Measurements from ENCODE around the gene ATP5MC2.
"Not testable (repeated sequence)": the region's sequence is repeated elsewhere in the genome, so short reads cannot be mapped to it uniquely, and the experiment has no call there.

Gene ATP5MC2

DNA sequence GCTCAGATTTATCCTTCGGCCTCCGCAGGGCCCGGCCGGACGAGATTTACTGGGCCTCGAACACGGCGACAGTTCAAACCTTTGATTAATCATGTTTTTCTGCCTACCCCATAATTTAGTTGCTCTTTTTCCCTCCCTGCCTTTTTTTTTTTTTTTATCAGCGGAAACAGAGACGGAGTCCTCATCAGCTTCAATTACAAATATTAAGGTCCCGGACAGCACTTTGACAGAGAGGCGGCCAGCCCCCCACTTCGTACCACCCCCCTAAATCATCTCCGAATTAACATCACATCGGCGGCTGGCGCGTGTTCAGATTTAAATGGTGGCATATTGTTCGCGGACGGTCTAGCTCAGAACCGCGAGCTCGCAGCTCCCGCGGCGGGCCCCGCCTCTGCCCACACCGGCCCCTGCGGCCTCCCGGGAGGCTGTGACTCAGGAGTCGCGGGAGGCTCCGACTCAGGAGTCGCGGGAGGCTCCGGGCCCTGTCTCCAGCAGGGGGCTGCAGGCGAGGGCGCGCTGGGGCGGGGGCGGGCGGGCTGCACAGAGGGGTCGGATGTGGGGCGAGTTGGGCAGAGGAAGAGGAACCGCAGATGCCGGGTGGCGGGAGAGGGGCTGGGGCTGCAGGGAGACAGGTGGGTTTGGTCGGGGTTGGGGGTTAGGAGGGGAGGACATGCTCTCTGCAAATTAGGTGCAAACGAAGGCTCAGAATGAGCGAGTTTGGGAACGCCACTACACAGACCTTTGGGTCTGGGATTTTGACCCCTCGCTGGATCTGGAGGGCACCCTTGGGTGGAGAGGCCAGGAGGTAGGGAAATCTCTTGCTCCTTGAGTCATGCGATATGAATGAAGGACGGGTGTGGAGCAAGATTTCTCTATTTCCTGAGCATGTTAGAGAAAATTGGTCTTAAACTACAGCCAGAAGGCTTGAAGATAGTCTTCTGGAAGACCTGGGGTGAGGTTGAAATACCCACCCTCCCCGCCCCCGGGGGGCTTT lies 19.6 kb upstream of the ATP5MC2 start:
- DNase-seq (ENCODE audit: low read depth in 3 of 3, low spot score in 1 of 3): peak in 1 of 3 donors; percentile 29

DNA sequence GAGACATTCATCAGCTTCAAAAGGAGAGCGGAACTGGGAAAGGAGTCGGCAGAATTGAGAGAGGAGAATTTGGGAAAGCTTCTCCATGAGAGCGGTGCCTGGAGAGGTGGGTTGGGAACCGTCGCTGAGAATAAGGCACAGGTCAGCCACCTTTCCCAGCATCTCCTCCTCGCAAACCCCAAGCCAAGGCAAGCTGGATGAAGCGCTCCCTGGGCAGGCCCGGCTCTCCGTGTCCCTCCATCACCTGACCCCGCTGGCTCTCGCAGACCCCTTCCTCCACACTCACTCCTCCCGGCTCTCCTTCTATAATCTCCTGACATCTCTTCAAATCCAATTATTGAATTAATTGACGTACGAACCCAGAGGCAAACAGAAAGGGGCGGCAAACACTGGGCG lies 18.9 kb upstream of the ATP5MC2 start:
- no peak for DNase-seq (ENCODE audit: low read depth in 3 of 3, low spot score in 1 of 3)

DNA sequence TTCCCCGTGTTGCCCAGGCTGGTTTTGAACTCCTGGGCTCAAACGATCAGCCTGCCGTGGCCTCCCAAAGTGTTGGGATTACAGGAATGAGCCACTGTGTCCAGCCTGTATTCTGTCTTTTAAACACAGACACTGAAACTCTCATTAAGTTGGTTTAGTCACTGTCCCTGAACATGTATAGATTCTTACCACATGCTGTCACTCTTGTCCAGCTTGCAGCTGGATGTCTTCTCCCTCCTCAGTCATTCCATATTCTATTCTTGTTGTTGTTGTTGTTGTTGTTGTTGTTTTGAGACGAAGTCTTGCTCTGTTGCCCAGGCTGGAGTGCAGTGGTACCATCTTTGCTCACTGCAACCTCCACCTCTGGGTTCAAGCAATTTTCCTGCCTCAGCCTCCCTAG lies 12.3 kb upstream of the ATP5MC2 start:
- DNase-seq (ENCODE audit: low read depth in 3 of 3, low spot score in 1 of 3): no peak

DNA sequence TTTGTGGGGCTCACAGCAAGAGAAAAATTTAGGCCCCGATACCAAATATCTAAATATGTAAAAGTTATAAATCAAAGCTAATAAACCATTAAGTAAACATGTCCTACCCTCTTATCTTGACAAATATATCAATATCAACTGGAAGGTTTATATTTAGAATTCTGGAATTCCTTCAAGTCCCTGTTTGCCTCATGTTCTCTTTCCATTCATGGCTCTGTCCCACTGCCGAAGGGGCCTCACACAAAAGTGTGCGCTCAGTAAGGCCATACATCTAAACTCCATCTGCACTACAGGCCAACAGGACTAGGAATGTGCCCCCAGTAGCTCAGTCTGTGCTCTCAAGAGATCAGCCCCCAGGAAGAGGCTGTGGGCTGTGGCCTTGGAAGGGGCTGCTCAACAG lies 10.6 kb upstream of the ATP5MC2 start:
- no peak for DNase-seq (ENCODE audit: low read depth in 3 of 3, low spot score in 1 of 3)

DNA sequence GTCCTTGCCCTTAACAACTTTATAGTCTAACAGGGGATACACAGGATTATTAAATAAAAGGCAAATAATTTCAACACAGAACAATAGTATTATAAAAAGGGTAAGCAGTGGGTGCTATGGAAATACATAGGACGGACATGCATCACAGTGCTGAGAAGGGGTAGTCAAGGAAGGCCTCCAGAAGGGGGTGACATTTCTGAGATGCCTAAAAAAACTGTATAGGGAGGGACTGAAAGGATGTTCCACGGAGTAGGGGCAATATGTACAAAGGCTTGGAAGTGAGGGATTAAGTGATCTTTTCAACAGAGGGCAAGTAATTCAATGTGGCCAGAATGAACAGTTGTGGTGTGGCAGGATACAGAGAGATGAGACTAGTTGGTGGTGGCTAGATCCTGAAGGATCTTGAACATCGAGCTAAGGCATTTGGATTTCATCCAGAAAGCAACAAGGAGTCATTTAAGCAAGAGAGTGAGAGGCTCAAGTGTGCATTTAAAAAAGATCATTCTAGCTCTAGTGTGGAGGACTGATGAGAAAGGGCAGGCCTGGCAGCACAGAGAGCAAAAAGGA lies 8.9 kb upstream of the ATP5MC2 start:
- no peak for DNase-seq (ENCODE audit: low read depth in 3 of 3, low spot score in 1 of 3)

DNA sequence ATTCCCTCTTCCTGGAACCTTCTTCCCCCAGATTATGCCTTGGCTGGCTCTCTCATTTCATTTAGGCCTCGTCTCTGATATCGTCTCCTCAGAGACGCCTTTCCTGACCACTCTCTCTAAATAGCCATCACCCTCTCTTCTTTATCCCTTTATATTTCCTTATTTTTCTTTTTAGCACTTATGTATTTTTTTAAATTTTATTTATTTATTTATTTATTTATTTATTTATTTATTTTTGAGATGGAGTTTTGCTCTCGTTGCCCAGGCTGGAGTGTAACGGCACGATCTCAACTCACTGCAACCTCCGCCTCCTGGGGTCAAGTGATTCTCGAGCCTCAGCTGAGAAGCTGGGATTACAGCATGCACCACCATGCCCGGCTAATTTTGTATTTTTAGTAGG lies 8.1 kb upstream of the ATP5MC2 start:
- DNase-seq (ENCODE audit: low read depth in 3 of 3, low spot score in 1 of 3): no peak

DNA sequence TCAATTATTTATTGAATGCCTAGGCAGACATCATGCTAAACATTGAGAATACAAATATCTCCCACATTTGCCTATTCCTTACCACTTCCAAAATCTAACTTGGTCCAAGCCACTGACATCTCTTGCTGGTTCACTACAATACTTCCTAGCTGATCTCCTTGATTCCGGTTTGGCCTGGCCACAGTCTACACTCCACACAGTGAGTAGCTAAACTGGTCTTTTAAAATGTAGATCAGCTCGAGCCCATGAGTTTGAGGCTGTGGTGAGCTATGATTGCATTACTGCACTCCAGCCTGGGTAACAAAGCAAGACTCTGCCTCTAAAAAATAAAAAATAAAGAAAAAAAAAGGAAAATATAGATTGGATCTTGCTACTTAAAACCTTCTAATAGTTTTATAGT lies 7.6 kb upstream of the ATP5MC2 start:
- DNase-seq (ENCODE audit: low read depth in 3 of 3, low spot score in 1 of 3): no peak

DNA sequence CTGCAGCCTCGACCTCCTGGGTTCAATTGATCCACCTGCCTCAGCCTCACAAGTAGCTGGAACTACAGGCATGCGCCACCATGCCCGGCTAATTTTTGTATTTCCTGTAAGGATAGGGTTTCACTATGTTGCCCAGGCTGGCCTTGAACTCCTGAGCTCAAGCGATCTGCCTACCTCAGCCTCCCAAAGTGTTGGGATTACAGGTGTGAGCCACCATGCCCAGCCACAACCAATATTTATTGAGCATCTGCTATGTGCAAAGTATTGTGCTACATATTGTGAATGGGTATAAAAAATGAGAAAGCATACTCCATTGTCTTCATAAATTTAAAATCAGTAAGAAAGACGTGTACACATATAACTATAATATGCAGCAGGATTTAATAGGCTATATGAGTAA lies 4.2 kb upstream of the ATP5MC2 start:
- DNase-seq (ENCODE audit: low read depth in 3 of 3, low spot score in 1 of 3): not testable (repeated sequence)

DNA sequence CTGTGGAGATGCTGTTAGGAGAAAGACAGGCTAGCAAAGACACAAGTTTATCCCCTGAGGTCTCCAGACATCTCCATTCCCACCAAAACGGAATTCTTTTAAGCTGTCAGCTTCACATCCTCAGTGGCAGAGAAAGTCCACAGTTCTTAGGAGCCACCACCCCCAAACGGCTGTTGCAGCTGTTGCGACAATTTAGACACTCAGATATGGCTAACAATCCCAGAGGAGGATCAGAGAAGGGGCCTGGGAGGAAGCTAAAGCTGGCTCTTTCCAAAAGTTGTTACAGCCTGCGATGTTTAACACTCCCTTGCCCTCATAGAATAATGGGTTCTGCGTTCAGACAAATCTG lies 1.9 kb upstream of the ATP5MC2 start:
- no peak for DNase-seq (ENCODE audit: low read depth in 3 of 3, low spot score in 1 of 3)

DNA sequence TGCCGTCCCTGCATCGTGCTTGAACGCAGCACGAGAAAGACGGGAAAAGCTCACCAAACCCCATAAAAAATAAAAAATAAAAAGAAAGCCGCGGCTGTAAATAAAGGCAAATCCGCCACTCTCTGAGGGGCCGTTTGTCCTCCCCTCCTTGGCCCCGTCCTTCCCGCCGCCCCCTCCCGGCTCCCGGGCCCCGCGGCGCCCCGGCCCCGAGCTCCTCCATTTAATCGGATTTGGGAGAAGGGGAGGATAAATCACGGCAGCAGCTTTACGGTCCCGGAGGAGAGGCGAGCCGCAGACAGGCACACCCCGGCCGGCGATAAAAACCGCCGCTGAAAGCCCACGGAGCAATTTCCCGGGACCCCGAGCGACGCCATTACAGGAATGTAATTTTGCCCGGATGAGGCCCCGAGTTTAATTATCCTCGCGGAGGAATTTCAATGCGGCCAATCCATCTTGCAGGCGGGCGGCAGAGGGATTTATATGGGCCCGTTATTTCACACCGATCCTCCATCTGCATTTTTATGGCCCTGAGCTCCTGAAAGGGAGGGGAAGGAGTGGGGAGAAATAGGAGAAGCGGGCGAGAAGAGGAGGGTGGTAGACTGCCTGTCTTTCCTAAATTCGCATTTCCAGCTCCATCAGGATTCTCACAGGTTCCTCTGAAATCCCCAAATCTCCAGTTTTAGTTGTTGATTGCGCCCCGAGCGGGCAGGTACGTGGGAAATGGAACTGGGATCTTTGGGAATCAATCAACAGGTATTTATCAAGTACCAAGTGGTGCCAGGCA lies 1.3 kb upstream of the ATP5MC2 start:
- DNase-seq (ENCODE audit: low read depth in 3 of 3, low spot score in 1 of 3): no peak

DNA sequence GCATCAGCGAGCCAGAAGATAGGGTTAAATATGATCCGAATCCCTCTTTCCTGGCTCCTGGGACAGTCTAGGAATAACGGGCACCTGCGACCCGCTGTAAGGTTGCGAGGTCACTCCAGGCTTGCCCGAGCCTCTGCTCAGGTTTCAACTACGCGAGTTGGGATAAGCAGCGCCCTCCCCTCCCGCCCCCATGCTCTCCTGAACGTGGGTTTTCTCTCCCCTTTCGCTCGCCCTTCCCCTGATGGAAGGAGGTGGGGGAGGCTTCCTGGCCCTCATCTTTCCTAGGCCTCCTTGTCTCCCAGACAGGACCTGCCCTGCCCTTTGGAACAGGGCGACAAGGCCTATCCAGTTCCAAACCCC lies 753 bp upstream of the ATP5MC2 start:
- DNase-seq (ENCODE audit: low read depth in 3 of 3, low spot score in 1 of 3): peak in 1 of 3 donors; percentile 24

DNA sequence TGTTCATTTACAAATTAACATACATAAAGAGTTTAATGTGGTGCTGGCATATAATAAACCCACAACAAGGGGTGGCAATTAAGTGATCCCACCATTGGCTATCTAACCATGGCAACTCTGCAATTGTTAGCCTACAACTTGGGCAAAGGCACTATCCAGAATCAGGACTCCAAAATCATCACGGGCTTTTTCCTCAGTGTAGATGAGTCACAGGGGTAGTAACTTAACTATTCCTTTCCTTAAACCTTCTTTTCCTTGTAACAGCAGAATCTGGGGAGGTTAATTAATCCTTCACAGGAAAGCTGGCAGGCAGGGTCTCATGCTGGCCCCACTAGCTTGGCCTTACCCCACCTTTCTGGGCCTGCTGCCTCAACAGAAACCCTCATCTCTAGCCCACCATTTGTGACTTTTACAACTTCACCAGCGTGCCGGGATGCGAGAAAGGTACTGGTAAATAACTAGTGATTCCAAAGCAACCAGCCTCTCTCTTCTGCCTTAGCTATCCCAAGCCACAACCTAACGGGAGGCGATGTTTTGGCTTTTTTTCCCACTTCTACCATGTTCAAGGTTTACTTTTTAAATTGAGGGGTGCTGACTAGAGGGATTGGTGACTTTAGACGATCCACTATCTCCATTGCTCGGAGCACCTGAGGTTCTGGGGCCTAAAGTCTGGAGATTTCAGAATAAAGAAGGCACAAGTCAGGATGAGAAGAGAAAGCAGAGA lies 744 bp downstream of the ATP5MC2 start:
- DNase-seq (ENCODE audit: low read depth in 3 of 3, low spot score in 1 of 3): no peak

DNA sequence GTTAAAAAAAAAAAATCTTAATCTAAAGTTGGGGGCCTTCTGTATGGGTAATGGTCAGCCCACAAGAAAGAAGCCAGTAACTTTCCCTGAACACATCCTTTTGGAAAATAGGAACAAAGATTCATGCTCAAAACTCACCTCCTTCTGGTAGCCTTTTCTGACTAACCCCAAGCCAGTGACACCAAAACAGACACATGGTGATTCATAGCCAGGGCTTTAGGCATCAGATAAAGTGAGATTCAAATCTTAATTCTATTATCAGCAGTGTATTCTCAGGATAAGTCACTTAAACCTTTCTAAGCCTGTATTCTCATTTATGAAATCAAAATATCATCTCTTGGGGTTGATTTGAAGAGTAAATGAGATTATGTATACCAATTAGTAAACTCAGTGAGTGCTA lies 4.9 kb downstream of the ATP5MC2 start:
- no peak for DNase-seq (ENCODE audit: low read depth in 3 of 3, low spot score in 1 of 3)

DNA sequence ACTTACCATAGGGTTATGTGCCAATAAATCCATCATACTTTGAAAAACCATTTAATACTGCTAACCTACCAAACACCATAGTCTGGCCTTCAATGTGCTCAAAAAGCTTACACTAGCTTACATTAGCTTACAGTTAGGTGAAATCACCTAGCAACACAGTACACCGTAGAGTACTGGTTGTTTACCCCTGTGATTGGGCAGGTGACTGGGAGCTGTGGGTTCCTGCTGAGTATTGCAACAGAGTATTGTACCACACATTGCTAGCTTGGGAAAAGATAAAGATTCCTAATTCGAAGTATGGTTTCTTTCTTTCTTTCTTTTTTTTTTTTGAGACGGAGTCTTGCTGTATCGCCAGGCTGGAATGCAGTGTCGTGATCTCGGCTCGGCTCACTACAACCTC lies 5.6 kb downstream of the ATP5MC2 start:
- DNase-seq (ENCODE audit: low read depth in 3 of 3, low spot score in 1 of 3): no peak

DNA sequence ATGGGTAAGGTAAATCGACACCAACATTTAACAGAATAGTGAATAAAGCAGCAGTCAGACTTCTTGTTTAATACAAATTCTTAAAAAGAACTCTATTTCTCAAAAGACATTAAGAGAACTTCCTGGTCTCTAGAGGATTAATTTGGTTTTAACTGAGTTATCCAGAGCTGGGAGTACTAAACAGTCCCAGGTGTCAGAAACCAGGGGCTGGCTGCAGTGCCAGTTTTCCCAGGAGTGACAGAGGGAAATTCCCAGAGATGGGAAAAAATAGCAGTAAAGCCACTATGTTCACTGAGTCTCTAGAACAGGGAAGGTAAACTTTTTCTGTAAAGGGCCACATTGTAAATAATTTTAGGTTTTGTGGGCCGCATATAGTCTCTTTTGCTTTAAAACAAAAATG lies 8.8 kb downstream of the ATP5MC2 start:
- DNase-seq (ENCODE audit: low read depth in 3 of 3, low spot score in 1 of 3): no peak

DNA sequence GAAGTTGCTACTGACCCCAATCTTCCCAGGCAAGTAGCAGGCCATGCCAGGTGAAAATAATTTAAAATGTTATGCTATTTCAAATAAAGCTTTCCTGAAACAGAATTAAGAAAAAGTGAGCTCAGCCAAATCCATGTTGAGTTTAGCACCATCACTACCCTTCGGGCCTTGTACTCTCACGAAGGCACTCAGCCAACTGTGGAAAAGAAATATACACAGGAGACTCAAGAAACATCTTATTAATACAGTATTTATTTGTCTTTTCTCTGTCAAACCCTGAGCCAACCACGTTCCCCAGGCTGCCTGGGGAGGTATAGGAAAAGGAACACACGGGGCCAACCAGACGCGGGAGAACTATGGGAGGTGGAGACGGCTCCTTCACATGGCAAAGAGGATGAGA lies 10.9 kb downstream of the ATP5MC2 start:
- no peak for DNase-seq (ENCODE audit: low read depth in 3 of 3, low spot score in 1 of 3)

DNA sequence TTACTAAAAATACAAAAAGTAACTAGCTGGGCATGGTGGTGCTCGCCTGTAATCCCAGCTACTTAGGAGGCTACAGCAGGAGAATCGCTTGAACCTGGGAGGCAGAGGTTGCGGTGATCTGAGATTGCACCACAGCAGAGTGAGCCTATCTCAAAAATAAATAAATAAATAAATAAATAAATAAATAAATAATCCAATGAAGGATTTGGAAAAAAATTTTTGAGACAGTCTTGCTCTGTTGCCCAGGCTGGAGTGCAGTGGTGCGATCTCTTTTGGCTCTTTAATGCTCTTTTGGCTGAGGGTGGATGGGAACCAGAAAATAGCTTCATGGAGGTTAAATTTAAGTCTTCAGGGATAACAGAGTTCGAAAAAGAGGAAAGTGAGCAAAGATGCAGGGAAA lies 11.7 kb downstream of the ATP5MC2 start:
- DNase-seq (ENCODE audit: low read depth in 3 of 3, low spot score in 1 of 3): no peak

DNA sequence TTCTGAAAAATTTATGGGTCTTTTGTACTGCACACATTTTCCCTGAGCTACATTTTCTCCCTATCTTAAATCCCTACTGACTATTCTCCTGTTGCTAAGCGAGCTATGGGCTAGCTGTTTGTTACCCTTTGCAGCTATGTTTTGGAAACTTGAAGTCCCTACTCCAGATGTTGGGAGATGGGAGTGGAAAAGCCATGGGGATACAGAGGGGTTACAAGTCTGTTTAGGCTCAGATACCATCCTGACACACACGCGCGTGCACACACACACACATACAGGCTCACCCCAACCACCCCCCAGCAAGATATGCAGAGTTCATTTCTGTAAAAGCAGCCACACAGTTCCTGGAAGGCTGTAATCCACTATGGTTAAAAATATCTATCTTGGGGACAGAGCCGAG lies 15.8 kb downstream of the ATP5MC2 start:
- DNase-seq (ENCODE audit: low read depth in 3 of 3, low spot score in 1 of 3): no peak

DNA sequence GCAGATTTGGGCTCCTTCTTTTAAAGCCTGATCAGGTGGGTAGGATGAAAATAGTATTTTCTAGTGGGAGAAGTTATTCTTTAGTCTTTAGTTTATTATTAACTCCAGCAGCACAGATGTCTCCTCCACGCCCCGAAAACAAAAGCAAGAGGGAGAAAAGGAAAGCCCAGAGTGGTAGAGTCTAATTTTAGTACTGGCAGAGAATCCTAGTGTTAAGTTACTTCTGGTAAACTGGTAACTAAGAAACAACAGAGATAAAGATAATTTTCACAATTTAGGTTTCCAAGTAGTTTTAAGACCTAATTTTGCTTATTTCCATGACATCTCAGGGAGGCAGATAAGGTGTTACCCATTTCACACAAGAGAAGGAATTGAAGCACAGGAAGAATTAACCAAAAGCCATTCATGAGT lies 16.3 kb downstream of the ATP5MC2 start:
- no peak for DNase-seq (ENCODE audit: low read depth in 3 of 3, low spot score in 1 of 3)

DNA sequence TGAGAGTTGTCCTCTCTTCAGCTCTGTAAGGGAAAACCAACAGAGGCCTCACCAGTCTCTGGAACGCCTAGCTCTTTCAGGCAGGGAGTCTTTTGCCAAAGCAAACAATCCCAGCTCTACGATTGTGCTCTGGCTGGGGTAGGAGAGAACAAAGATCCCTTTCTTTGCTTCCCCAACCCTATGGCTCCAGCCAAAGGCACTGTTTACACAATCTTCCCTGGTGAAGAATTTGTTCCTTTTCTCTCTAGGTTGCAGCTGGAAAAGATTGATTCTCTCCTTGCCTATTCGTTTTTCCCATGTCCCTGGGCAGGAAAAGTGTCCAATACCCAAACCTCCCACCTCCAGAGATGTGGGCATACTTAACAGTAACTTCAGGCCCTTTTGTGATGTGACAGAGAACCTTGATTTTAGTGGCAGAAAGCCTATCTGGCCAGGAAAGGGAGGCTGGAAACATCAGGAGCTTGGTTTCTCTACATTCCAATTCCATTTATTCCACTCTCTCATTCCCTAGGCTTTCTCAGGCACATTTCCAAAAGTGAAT lies 16.8 kb downstream of the ATP5MC2 start:
- no peak for DNase-seq (ENCODE audit: low read depth in 3 of 3, low spot score in 1 of 3)

DNA sequence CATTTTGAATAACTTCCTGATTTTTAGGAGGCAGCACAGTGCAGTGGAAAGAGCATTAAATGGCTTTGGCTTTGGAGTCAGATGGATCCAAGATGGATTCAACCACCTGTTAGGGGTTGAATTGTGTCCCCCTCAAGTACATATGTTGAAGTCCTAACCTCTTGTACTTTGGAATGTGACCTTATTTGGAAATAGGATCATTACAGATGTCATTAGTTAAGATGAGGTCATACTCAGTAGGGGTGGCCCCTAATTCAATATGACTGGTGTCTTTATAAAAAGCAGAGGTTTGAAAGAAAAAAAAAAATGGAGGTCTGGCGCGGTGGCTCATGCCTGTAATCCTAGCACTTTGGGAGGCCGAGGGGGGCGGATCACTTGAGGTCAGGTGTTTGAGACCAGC lies 18.8 kb downstream of the ATP5MC2 start:
- DNase-seq (ENCODE audit: low read depth in 3 of 3, low spot score in 1 of 3): no peak
